ENCODE measurements around the gene PTPRR. TPM values are rescaled to one million over a fixed set of nuclear protein-coding genes. Genes with fewer than 3 reads are reported as not detected.

Gene PTPRR
- total and polyA plus RNA-seq, 2 of the 4 experiments (the other 2 are of a cell fraction) = 0.18 to 0.21 TPM

DNA sequence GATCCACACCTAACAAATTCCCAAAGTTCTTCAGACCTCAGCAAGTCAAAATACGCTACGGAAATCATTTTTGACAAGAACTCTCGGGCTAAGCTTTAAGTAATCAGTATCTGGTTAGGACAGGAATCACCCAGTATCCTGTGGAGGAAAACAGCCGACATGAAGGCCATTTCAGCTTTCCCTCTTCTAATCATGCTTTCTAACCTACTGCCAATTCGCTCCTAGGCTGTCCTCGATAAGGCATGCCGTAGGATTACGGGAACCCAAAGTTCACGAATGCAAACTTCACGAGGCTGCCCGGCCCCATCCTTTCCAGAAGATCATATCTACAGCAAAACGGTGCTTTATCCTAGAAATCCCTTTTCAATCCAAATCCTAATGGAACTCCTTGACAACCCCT lies 201.5 kb downstream of the PTPRR start:
- Histone ChIP-seq H2AK5ac (ENCODE audit: low read depth, low read length) (no peak overlapping the region), H3K36me3 (ENCODE audit: control insufficient read depth, insufficient read depth, low read length) (no peaks in the 10 kb centered on the region), H3K79me1 (ENCODE audit: low read depth in 1 of 2, low read length in 2 of 2) (no peaks in the 10 kb centered on the region), H3K27ac (ENCODE audit: insufficient read depth, low read length) (no peak overlapping the region), H2AK9ac (replicated peaks; ENCODE audit: low read depth, low read length, poor library complexity) (no peak overlapping the region), H3K4me3 (ENCODE audit: insufficient read depth, low read depth, low read length) (no peak overlapping the region), H2BK15ac (ENCODE audit: low read depth, low read length) (no peak overlapping the region), H3K9ac (ENCODE audit: low read depth, low read length) (no peak overlapping the region), H3K18ac (ENCODE audit: low read depth, low read length) (no peak overlapping the region), H3K27me3 (ENCODE audit: control insufficient read depth, insufficient read depth, low read length) (no peaks in the 10 kb centered on the region), H3K56ac (ENCODE audit: extremely low read depth, insufficient read depth, low read length) (no peak overlapping the region), H2BK20ac (ENCODE audit: low read depth, low read length) (no peak overlapping the region), H3K14ac (replicated peaks; ENCODE audit: low read depth, low read length) (no peak overlapping the region), H4K20me1 (ENCODE audit: insufficient read depth, low read length) (no peaks in the 10 kb centered on the region), H4K8ac (ENCODE audit: low read depth in 2 of 2, low read length in 2 of 2) (no peak overlapping the region), H4K91ac (ENCODE audit: insufficient read depth, low read depth, low read length) (no peak overlapping the region), H2AFZ (replicated peaks; ENCODE audit: low read length, poor library complexity) (peak overlapping the region; percentile 60), H2BK5ac (ENCODE audit: low read depth, low read length, poor library complexity, severe bottlenecking) (no peak overlapping the region), H4K5ac (ENCODE audit: low read depth, low read length) (no peak overlapping the region), H3K9me1 (ENCODE audit: insufficient read depth, low read length) (no peaks in the 10 kb centered on the region), H3K4me2 (ENCODE audit: low read depth, low read length) (no peak overlapping the region), H3K23ac (ENCODE audit: low read depth, low read length) (no peak overlapping the region), H3K9me3 (ENCODE audit: control insufficient read depth, insufficient read depth, low read length) (no peaks in the 10 kb centered on the region), H2BK120ac (ENCODE audit: low read depth, low read length) (no peak overlapping the region), H3K4ac (ENCODE audit: low read depth, low read length) (no peak overlapping the region), H3K4me1 (ENCODE audit: control insufficient read depth, insufficient read depth, low read length) (no peaks in the 10 kb centered on the region)
- DNase-seq (no peak), ATAC-seq (ENCODE audit: low read depth) (no peak)
- no TSS peak for BruUV-seq (replicated peaks)
- WGBS, 2 experiments (ENCODE audit: extremely low coverage in 2 of 2, insufficient read length in 1 of 2) = 55% methylated on average over 2 of the region's 12 CpGs; no CpG with 5 or more reads in 1 of the 2 experiments
- in situ Hi-C loops (cut with MboI; ENCODE audit: low sequenced_read_pairs) = loop anchor here (5.0 kb wide), 1 partner anchor 132 kb away; no protein-coding TSS in a partner anchor
- POLR2A ChIA-PET (ENCODE audit: unreplicated experiment) = no interaction called here
- CTCF ChIA-PET = interaction anchor here (0.6 to 1.6 kb wide), 7 partner anchors 20 to 839 kb away, joined by 3 to 6 read pairs (median 3); no protein-coding TSS in a partner anchor
- intact Hi-C loops (cut with micrococcal nuclease) = loop anchor here (1.0 to 2.0 kb wide), 2 partner anchors 129 to 840 kb away; no protein-coding TSS in a partner anchor
- TF ChIP-seq POLR2A (IDR thresholded peaks at IDR 0.05; ENCODE audit: low read depth, low read length) (no peak), MAFK (IDR thresholded peaks at IDR 0.05; ENCODE audit: low read depth, low read length) (no peak), CEBPB (IDR thresholded peaks at IDR 0.05; ENCODE audit: low read depth, low read length) (no peak), BHLHE40 (IDR thresholded peaks at IDR 0.05; ENCODE audit: low read depth, low read length) (no peak), SMC3 (IDR thresholded peaks at IDR 0.05; ENCODE audit: low read depth, low read length) (no peak)
- TF ChIP-seq, protein P1, sequence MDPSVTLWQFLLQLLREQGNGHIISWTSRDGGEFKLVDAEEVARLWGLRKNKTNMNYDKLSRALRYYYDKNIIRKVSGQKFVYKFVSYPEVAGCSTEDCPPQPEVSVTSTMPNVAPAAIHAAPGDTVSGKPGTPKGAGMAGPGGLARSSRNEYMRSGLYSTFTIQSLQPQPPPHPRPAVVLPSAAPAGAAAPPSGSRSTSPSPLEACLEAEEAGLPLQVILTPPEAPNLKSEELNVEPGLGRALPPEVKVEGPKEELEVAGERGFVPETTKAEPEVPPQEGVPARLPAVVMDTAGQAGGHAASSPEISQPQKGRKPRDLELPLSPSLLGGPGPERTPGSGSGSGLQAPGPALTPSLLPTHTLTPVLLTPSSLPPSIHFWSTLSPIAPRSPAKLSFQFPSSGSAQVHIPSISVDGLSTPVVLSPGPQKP (IDR thresholded peaks at IDR 0.05; ENCODE audit: borderline replicate concordance, low read depth, low read length) = no peak
- dilution Hi-C loops (cut with HindIII; ENCODE audit: low sequenced_read_pairs, unreplicated experiment) = no loop called here

Data from IMR-90 (cell line).